Sigmoid colon (tissue), 4 donors: ENCODE data around the gene SGCD.

Experiments used
- CTCF ChIP-seq, 4 experiments: fragments of 450-650 bp in 3 of 4; fragments of 200-600 bp in 1 of 4; IDR thresholded peaks; one replicate each; pipeline ENCODE4 v1.5.1; 2016 to 2019; ENCODE audit warnings: antibody characterized with exemption in 4 of 4, mild to moderate bottlenecking in 3 of 4, moderate library complexity in 2 of 4
- POLR2A ChIP-seq, 2 donors: fragments of 450-650 bp; IDR thresholded peaks; one replicate each; pipeline ENCODE4 v1.6.1; 2016; ENCODE audit warnings: antibody characterized with exemption in 2 of 2, mild to moderate bottlenecking in 2 of 2, moderate library complexity in 2 of 2
- POLR2AphosphoS5 ChIP-seq, 4 donors: sonication (generic); formaldehyde crosslinking; IDR thresholded peaks; one replicate each; pipeline ENCODE4 v1.6.1; 2017; ENCODE audit warnings: antibody characterized with exemption in 4 of 4

DNA sequence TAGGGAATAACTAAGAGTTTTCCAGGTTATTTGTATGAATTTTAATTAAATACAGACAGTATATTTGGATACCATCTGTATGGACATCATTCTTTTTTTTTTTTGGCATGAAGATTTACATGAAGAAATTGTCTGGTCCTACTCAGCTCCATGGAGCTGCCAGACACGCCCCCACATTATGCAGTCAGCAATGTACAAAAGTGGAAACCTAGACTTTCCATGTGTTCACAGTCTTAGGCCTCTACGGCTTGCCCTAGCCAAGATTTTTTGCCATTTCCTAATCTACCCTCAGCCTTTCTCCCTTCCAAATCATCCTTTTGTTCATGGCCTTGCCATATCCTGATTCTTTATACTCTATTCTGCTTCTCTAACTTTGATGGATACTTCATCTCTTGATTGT is 207.1 kb downstream of the SGCD start:
- TF ChIP-seq CTCF (IDR thresholded peaks at IDR 0.05) (no peak), POLR2AphosphoS5 (IDR thresholded peaks at IDR 0.05) (no peak), POLR2A (IDR thresholded peaks at IDR 0.05) (no peak)
